Measurements from ENCODE around the gene ZMIZ1. TPM values are rescaled to one million over a fixed set of nuclear protein-coding genes. Genes with fewer than 3 reads are reported as not detected.
A peak's percentile ranks its signal among the peaks of the same experiment; 100 is the strongest.

The ZMIZ1 gene
- total RNA-seq, 2 donors from 2014 or later: 27.2 to 42.2 TPM

GRCh38 chr10:79348640-79348988 is 279.8 kb downstream of the ZMIZ1 start:
- peaks cover 70% of the 10 kb centered on the region for H3K4me1 ChIP-seq
- peak; percentile 17 for ATAC-seq
- DNase-seq: peak; percentile 67 to 87 (median 78)
- H3K27me3 ChIP-seq: no peaks in the 10 kb centered on the region
- intact Hi-C loops (cut with DNase I): no loop called here
- TF ChIP-seq POLR2A (IDR thresholded peaks at IDR 0.05) (no peak), CTCF (IDR thresholded peaks at IDR 0.05) (no peak)
- WGBS, 2 donors: 10 to 17% methylated on average over 3 of the region's 3 CpGs
- H3K4me3 ChIP-seq: peak overlapping the region in 1 of 2 donors; percentile 52
- no peaks in the 10 kb centered on the region for H3K9me3 ChIP-seq
- H3K27ac ChIP-seq: peak overlapping the region in 3 of 4 donors; percentile 97 to 98 (median 97)
- peaks cover 0 to 18% of the 10 kb centered on the region in 2 donors for H3K36me3 ChIP-seq (replicated peaks in 1 of 2; ENCODE audit: insufficient read depth in 1 of 2, low read depth in 2 of 2)

- no peaks in the 10 kb centered on the region for H3K27me3 ChIP-seq
- TF ChIP-seq POLR2A (IDR thresholded peaks at IDR 0.05) (no peak), CTCF (IDR thresholded peaks at IDR 0.05) (no peak)
- peaks cover 66% of the 10 kb centered on the region for H3K4me1 ChIP-seq
- ATAC-seq: no peak
- WGBS, 2 donors: 31 to 35% methylated on average over 3 to 6 of the region's 6 CpGs
- H3K4me3 ChIP-seq: no peak overlapping the region
- intact Hi-C loops (cut with DNase I): no loop called here
- H3K9me3 ChIP-seq: no peaks in the 10 kb centered on the region
- no peak for DNase-seq
- peaks cover 0 to 22% of the 10 kb centered on the region in 2 donors for H3K36me3 ChIP-seq (replicated peaks in 1 of 2; ENCODE audit: insufficient read depth in 1 of 2, low read depth in 2 of 2)
- H3K27ac ChIP-seq: peak overlapping the region in 3 of 4 donors; percentile 97 to 98 (median 97)
Observed at GRCh38 chr10:79349072-79349491, 280.3 kb downstream of the ZMIZ1 start.

GRCh38 chr10:79349766-79350406 is 281.1 kb downstream of the ZMIZ1 start:
- TF ChIP-seq POLR2A (IDR thresholded peaks at IDR 0.05) (no peak), CTCF (IDR thresholded peaks at IDR 0.05) (no peak)
- Histone ChIP-seq H3K27ac (peak overlapping the region in 3 of 4 donors; percentile 97 to 98 (median 97)), H3K36me3 (replicated peaks in 1 of 2; ENCODE audit: insufficient read depth in 1 of 2, low read depth in 2 of 2) (peaks cover 0 to 22% of the 10 kb centered on the region in 2 donors), H3K4me1 (peaks cover 58% of the 10 kb centered on the region), H3K4me3 (no peak overlapping the region), H3K9me3 (no peaks in the 10 kb centered on the region), H3K27me3 (no peaks in the 10 kb centered on the region)
- DNase-seq: peak in 3 of 4 donors; percentile 27 to 53 (median 48)
- ATAC-seq: no peak
- intact Hi-C loops (cut with DNase I): no loop called here
- 32 to 46% methylated on average over 6 of the region's 6 CpGs for WGBS, 2 donors

- Histone ChIP-seq H3K27me3 (no peaks in the 10 kb centered on the region), H3K4me1 (peaks cover 51% of the 10 kb centered on the region), H3K36me3 (replicated peaks in 1 of 2; ENCODE audit: insufficient read depth in 1 of 2, low read depth in 2 of 2) (peaks cover 0 to 27% of the 10 kb centered on the region in 2 donors), H3K27ac (peak overlapping the region in 3 of 4 donors; percentile 41 to 98 (median 97)), H3K4me3 (no peak overlapping the region), H3K9me3 (no peaks in the 10 kb centered on the region)
- 69 to 79% methylated on average over 13 to 21 of the region's 21 CpGs for WGBS, 2 donors
- intact Hi-C loops (cut with DNase I): no loop called here
- DNase-seq (no peak), ATAC-seq (no peak)
- TF ChIP-seq CTCF (IDR thresholded peaks at IDR 0.05): no peak
- no peak for TF ChIP-seq POLR2A (IDR thresholded peaks at IDR 0.05)
Observed at GRCh38 chr10:79350407-79351154, 281.8 kb downstream of the ZMIZ1 start.

Measured in body of pancreas (tissue), 4 donors.